Putamen (tissue), 1 donor: ENCODE measurements around the gene SLC7A6OS.
"Not testable (repeated sequence)": the region's sequence is repeated elsewhere in the genome, so short reads cannot be mapped to it uniquely, and the experiment has no call there.

ENCODE experiments used
- DNase-seq: peaks from one replicate; pipeline ENCODE4 v3.0.0-alpha.2; 2016; ENCODE audit warnings: low spot score

The SLC7A6OS gene

GRCh38 chr16:68298907-68299561 is 11.7 kb downstream of the SLC7A6OS start:
- DNase-seq = no peak

GRCh38 chr16:68298312-68298711 is 12.4 kb downstream of the SLC7A6OS start:
- no peak for DNase-seq

- DNase-seq = no peak
Observed at GRCh38 chr16:68297908-68298307, 12.8 kb downstream of the SLC7A6OS start.

GRCh38 chr16:68296693-68297092 is 14.1 kb downstream of the SLC7A6OS start:
- no peak for DNase-seq

- DNase-seq = no peak
Observed at GRCh38 chr16:68296291-68296690, 14.5 kb downstream of the SLC7A6OS start.

GRCh38 chr16:68292425-68292824 is 18.3 kb downstream of the SLC7A6OS start:
- DNase-seq = no peak

GRCh38 chr16:68291227-68291626 is 19.5 kb downstream of the SLC7A6OS start:
- no peak for DNase-seq

GRCh38 chr16:68290450-68290849 is 20.3 kb downstream of the SLC7A6OS start:
- DNase-seq = no peak

GRCh38 chr16:68289621-68290329 is 21.0 kb downstream of the SLC7A6OS start:
- DNase-seq = no peak

- DNase-seq = no peak
Observed at GRCh38 chr16:68289202-68289601, 21.5 kb downstream of the SLC7A6OS start.

GRCh38 chr16:68288796-68289195 is 21.9 kb downstream of the SLC7A6OS start:
- DNase-seq = not testable (repeated sequence)

GRCh38 chr16:68288252-68288650 is 22.5 kb downstream of the SLC7A6OS start:
- DNase-seq = no peak

GRCh38 chr16:68287276-68288251 is 23.2 kb downstream of the SLC7A6OS start:
- no peak for DNase-seq

GRCh38 chr16:68286153-68287074 is 24.3 kb downstream of the SLC7A6OS start:
- no peak for DNase-seq

- DNase-seq = no peak
Observed at GRCh38 chr16:68285683-68286082, 25.1 kb downstream of the SLC7A6OS start.

- no peak for DNase-seq
Observed at GRCh38 chr16:68284847-68285246, 25.9 kb downstream of the SLC7A6OS start.

- no peak for DNase-seq
Observed at GRCh38 chr16:68283801-68284598, 26.7 kb downstream of the SLC7A6OS start.

- DNase-seq = no peak
Observed at GRCh38 chr16:68283346-68283745, 27.4 kb downstream of the SLC7A6OS start.

GRCh38 chr16:68282064-68282452 is 28.7 kb downstream of the SLC7A6OS start:
- DNase-seq = no peak

- no peak for DNase-seq
Observed at GRCh38 chr16:68281368-68282063, 29.2 kb downstream of the SLC7A6OS start.
